HepG2 (cell line): Measurements from ENCODE around the gene VRK3. TPM values are rescaled to one million over a fixed set of nuclear protein-coding genes. Genes with fewer than 3 reads are reported as not detected.

Experiments
- ADNP ChIP-seq: sonication (generic); formaldehyde crosslinking; IDR thresholded peaks from 2 replicates; pipeline ENCODE4 v1.4.0; 2020; ENCODE audit warnings: missing genetic modification reagents
- ATF1 ChIP-seq: IDR thresholded peaks from 2 replicates; pipeline ENCODE4 v1.6.1; 2016; ENCODE audit warnings: mild to moderate bottlenecking, control low read depth
- DNMT3B ChIP-seq: conservative IDR thresholded peaks from 2 replicates; pipeline ENCODE4 v1.6.1; 2016; ENCODE audit warnings: missing biosample characterization, control low read depth
- IKZF1 ChIP-seq: fragments of 450-650 bp; IDR thresholded peaks from 2 replicates; pipeline ENCODE4 v1.7.1; 2016
- KAT2B ChIP-seq: fragments of 150-350 bp; IDR thresholded peaks from 2 replicates; pipeline ENCODE4 v1.6.1; 2014; ENCODE audit warnings: low read depth, low read length, borderline replicate concordance
- MBNL3 ChIP-seq: fragments of 250-450 bp; sonication (Bioruptor Pico); conservative IDR thresholded peaks from 2 replicates; pipeline ENCODE4 v1.8.0; 2022; ENCODE audit warnings: mild to moderate bottlenecking, inconsistent platforms
- MYC ChIP-seq: sonication (generic); formaldehyde crosslinking; IDR thresholded peaks from 2 replicates; pipeline ENCODE4 v1.9.0; 2021; ENCODE audit warnings: missing genetic modification reagents, borderline replicate concordance
- RFX1 ChIP-seq: fragments of 450-650 bp; IDR thresholded peaks from 2 replicates; pipeline ENCODE4 v1.6.1; 2017
- SRSF9 ChIP-seq: fragments of 200-400 bp; formaldehyde crosslinking; IDR thresholded peaks from 2 replicates; pipeline ENCODE4 v1.6.1; 2018; ENCODE audit warnings: borderline replicate concordance, mild to moderate bottlenecking, low read depth, low read length; ENCODE audit not compliant: insufficient read depth, poor library complexity, severe bottlenecking
- YY1 ChIP-seq: IDR thresholded peaks from 2 replicates; pipeline ENCODE4 v1.6.1; 2011; ENCODE audit warnings: low read length, low read depth, moderate library complexity, mild to moderate bottlenecking; ENCODE audit not compliant: insufficient read depth, insufficient replicate concordance
- ZFY ChIP-seq: sonication (generic); formaldehyde crosslinking; IDR thresholded peaks from 2 replicates; pipeline ENCODE4 v1.4.0; 2020; ENCODE audit warnings: missing genetic modification reagents
- ZNF232 ChIP-seq: sonication (generic); formaldehyde crosslinking; IDR thresholded peaks from 2 replicates; pipeline ENCODE4 v1.4.0; 2020; ENCODE audit warnings: missing genetic modification reagents, borderline replicate concordance
- ZNF33A ChIP-seq: sonication (generic); formaldehyde crosslinking; IDR thresholded peaks from 2 replicates; pipeline ENCODE4 v1.5.1; 2020; ENCODE audit warnings: missing genetic modification reagents, mild to moderate bottlenecking, moderate library complexity, borderline replicate concordance
- polyA plus RNA-seq, 8 experiments: library from polyadenylated mRNA; depleted of rRNA in 3 of 8; stranded (reverse) in 7 of 8; unstranded in 1 of 8; fragments of >200 nt; fragmentation: Illumina TruSeq in 4 of 8; extraction: Trizol in 4 of 8; gene quantifications; 2 replicates each; pipeline versions ENCODE4 v1.2.1 to v1.2.3, GENCODE V29; 2011 to 2016; ENCODE audit warnings: low read depth in 4 of 8, missing spikeins in 1 of 8, mixed read lengths in 1 of 8; ENCODE audit not compliant: insufficient read depth in 1 of 8
- total RNA-seq, 5 experiments: library from RNA; depleted of rRNA; stranded (reverse); fragments of >200 nt; fragmentation: Illumina TruSeq; extraction: Trizol; gene quantifications; 2 replicates each; pipeline ENCODE4 v1.2.3, GENCODE V29; 2016; ENCODE audit warnings: low read depth in 1 of 5
- TF ChIP-seq, protein P1 (sequence below): sonication (generic); formaldehyde crosslinking; IDR thresholded peaks from 2 replicates; pipeline ENCODE4 v1.4.0; 2020; ENCODE audit warnings: missing genetic modification reagents, mild to moderate bottlenecking, borderline replicate concordance
- TF ChIP-seq, protein P2 (sequence below): sonication (generic); formaldehyde crosslinking; IDR thresholded peaks from 2 replicates; pipeline ENCODE4 v1.4.0; 2020; ENCODE audit warnings: missing genetic modification reagents
- TF ChIP-seq, protein P3 (sequence below): sonication (generic); formaldehyde crosslinking; IDR thresholded peaks from 2 replicates; pipeline ENCODE4 v1.4.0; 2020; ENCODE audit warnings: missing genetic modification reagents
- TF ChIP-seq, protein P4 (sequence below), 2 experiments: sonication (generic) in 1 of 2; formaldehyde crosslinking in 1 of 2; IDR thresholded peaks; 2 replicates each; pipeline versions ENCODE4 v1.6.1 to v1.9.0; 2014 to 2022; ENCODE audit warnings: antibody characterized with exemption in 1 of 2, borderline replicate concordance in 1 of 2, inconsistent platforms in 1 of 2, low read depth in 1 of 2, missing genetic modification reagents in 1 of 2

The VRK3 gene
- total and polyA plus RNA-seq, 2 of the 13 experiments (the other 11 are each of a cell fraction or from before 2014, with no cell fraction given): 23.8 to 28.3 TPM

DNA sequence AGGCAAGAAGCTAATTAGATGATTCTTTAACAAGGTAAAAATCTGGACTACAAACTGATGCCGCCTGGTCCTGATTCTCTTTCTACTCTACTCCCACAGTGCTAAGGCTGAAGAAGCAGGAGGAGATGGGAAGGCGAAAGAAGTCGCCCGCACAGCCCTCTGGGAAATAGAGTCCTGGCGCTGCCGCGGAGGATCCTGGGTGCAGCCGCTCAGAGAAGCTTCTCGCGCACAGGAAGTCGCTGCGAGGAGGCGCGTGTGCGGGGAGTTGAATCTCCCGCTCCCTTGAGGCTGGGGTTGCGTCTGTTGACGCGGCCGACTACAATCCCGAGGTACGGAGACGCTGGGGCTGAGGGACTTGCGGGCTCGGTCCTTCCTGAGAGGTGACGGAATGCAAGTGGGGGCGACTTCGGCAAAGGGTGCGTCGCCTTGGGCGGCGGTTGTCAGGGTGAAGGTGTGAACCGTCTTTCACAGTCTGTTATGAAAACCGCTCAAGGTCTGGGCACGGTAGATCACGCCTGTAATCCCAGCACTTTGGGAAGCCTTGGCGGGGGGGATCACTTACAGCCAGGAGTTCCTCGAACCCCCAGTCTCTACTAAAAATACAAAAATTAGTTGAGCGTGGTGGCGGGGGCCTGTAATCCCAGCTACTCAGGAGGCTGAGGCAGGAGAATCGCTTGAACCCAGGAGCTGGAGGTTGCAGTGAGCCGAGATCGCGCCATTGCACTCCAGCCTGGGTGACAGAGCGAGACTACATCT, 800 bp upstream of the VRK3 start, which contains the start of gene ZNF473 (continued):
- TF ChIP-seq ZNF33A (CRISPR knock-in tag) (no peak), MBNL3 (CRISPR knock-in tag) (no peak), ADNP (CRISPR knock-in tag) (no peak), ZNF232 (CRISPR knock-in tag) (peak; percentile 99), KAT2B (no peak), DNMT3B (CRISPR knock-in tag) (peak; percentile 93), IKZF1 (no peak), MYC (CRISPR knock-in tag) (peak; percentile 93), ZFY (CRISPR knock-in tag) (peak; percentile 67), SRSF9 (no peak), RFX1 (no peak; the same call in 1 of the 2 replicates), ATF1 (peak; percentile 77), YY1 (peak; percentile 64)
- TF ChIP-seq, protein P1, sequence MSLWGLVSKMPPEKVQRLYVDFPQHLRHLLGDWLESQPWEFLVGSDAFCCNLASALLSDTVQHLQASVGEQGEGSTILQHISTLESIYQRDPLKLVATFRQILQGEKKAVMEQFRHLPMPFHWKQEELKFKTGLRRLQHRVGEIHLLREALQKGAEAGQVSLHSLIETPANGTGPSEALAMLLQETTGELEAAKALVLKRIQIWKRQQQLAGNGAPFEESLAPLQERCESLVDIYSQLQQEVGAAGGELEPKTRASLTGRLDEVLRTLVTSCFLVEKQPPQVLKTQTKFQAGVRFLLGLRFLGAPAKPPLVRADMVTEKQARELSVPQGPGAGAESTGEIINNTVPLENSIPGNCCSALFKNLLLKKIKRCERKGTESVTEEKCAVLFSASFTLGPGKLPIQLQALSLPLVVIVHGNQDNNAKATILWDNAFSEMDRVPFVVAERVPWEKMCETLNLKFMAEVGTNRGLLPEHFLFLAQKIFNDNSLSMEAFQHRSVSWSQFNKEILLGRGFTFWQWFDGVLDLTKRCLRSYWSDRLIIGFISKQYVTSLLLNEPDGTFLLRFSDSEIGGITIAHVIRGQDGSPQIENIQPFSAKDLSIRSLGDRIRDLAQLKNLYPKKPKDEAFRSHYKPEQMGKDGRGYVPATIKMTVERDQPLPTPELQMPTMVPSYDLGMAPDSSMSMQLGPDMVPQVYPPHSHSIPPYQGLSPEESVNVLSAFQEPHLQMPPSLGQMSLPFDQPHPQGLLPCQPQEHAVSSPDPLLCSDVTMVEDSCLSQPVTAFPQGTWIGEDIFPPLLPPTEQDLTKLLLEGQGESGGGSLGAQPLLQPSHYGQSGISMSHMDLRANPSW: no peak
- TF ChIP-seq, protein P2, sequence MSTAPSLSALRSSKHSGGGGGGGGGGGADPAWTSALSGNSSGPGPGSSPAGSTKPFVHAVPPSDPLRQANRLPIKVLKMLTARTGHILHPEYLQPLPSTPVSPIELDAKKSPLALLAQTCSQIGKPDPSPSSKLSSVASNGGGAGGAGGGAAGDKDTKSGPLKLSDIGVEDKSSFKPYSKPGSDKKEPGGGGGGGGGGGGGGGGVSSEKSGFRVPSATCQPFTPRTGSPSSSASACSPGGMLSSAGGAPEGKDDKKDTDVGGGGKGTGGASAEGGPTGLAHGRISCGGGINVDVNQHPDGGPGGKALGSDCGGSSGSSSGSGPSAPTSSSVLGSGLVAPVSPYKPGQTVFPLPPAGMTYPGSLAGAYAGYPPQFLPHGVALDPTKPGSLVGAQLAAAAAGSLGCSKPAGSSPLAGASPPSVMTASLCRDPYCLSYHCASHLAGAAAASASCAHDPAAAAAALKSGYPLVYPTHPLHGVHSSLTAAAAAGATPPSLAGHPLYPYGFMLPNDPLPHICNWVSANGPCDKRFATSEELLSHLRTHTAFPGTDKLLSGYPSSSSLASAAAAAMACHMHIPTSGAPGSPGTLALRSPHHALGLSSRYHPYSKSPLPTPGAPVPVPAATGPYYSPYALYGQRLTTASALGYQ: 0 out of 2 replicates have a peak, but pooled peaks have one; percentile 53
- TF ChIP-seq, protein P3, sequence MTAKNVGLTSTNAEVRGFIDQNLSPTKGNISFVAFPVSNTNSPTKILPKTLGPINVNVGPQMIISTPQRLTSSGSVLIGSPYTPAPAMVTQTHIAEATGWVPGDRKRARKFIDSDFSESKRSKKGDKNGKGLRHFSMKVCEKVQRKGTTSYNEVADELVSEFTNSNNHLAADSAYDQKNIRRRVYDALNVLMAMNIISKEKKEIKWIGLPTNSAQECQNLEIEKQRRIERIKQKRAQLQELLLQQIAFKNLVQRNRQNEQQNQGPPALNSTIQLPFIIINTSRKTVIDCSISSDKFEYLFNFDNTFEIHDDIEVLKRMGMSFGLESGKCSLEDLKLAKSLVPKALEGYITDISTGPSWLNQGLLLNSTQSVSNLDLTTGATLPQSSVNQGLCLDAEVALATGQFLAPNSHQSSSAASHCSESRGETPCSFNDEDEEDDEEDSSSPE: peak; percentile 99
- TF ChIP-seq, protein P4, sequence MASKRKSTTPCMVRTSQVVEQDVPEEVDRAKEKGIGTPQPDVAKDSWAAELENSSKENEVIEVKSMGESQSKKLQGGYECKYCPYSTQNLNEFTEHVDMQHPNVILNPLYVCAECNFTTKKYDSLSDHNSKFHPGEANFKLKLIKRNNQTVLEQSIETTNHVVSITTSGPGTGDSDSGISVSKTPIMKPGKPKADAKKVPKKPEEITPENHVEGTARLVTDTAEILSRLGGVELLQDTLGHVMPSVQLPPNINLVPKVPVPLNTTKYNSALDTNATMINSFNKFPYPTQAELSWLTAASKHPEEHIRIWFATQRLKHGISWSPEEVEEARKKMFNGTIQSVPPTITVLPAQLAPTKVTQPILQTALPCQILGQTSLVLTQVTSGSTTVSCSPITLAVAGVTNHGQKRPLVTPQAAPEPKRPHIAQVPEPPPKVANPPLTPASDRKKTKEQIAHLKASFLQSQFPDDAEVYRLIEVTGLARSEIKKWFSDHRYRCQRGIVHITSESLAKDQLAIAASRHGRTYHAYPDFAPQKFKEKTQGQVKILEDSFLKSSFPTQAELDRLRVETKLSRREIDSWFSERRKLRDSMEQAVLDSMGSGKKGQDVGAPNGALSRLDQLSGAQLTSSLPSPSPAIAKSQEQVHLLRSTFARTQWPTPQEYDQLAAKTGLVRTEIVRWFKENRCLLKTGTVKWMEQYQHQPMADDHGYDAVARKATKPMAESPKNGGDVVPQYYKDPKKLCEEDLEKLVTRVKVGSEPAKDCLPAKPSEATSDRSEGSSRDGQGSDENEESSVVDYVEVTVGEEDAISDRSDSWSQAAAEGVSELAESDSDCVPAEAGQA (IDR thresholded peaks at IDR 0.05; ENCODE audit: low read depth): peak; percentile 61; the same call in 1 of the 2 replicates
- TF ChIP-seq, protein P4 (CRISPR knock-in tag; IDR thresholded peaks at IDR 0.05; ENCODE audit: borderline replicate concordance): peak; percentile 60; the same call in 1 of the 2 replicates
